ENCODE measurements around the gene PUS7L. TPM values are rescaled to one million over a fixed set of nuclear protein-coding genes. Genes with fewer than 3 reads are reported as not detected.

Gene PUS7L
- 5.5 and 7.6 TPM in 2 replicates for total RNA-seq
- long read RNA-seq, partial matches to known transcripts = 10 of 16 reads
- long read RNA-seq, other reads (novel, unspliced or antisense) = 3 of 16 reads

DNA sequence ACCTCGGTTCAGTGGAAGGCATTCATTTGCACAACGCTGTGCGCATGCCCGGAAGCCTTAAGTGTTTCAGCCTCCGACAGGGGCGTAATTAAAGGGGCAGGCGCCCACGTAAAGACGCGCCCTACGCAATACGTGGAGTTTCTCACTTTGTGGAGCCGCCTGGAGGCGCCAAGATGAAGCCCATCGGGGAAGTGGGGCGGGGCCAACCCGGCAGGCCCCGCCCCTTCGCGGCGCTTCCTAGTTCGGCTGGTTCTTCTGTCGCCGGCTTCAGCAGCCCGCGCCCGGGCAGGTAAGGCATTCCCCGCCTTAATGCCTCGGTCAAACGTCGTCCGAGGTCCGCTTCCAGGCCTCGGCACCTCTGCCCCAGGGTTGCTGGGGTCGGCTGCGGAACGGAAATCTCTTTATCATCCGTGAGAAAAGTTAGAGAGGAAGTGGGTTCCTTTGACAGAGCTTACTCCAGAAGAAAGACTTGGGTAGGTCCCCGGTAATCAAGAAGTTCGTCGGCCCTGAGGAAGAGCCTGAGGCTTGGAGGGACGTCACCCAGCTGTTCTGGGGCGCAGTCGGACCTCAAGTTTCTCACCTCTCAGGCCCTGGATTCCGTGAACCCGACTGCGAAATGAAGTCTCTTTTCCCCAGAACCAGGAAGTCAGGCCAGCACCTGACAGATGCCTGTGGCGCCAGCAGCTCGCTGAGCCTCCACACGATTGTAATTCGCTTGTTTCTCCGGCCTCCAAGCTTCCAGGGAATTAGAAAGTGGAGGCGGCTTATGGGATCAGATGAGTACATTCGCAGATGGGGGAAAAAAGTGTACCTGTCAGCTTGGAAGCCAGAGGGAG lies at the start of gene PUS7L, which contains the start of gene IRAK4:
PUS7L (minus strand) TSS at position 63 of the 836 bp plus-strand sequence. CDS start 3,545 bp downstream, outside the sequence.
IRAK4 (plus strand) TSS at position 224 of the 836 bp plus-strand sequence. CDS start 9,161 bp downstream, outside the sequence.
- H3K27me3 Mint-ChIP-seq (ENCODE audit: unreplicated experiment) = peaks cover 3% of the 10 kb centered on the region
- peak within 1 kb of the TSS; percentile 85 for H3K4me3 Mint-ChIP-seq (ENCODE audit: unreplicated experiment)
- no peaks in the 10 kb centered on the region for H3K9me3 Mint-ChIP-seq (ENCODE audit: unreplicated experiment)
- peak; percentile 93 for DNase-seq (ENCODE audit: extremely low spot score, unreplicated experiment)
- H3K27ac Mint-ChIP-seq (ENCODE audit: unreplicated experiment) = peak within 1 kb of the TSS; percentile 93
- H3K36me3 Mint-ChIP-seq (ENCODE audit: unreplicated experiment) = peaks cover 9% of the 10 kb centered on the region
- H3K4me1 Mint-ChIP-seq (ENCODE audit: unreplicated experiment) = peaks cover 15% of the 10 kb centered on the region
- TF ChIP-seq, protein P1, sequence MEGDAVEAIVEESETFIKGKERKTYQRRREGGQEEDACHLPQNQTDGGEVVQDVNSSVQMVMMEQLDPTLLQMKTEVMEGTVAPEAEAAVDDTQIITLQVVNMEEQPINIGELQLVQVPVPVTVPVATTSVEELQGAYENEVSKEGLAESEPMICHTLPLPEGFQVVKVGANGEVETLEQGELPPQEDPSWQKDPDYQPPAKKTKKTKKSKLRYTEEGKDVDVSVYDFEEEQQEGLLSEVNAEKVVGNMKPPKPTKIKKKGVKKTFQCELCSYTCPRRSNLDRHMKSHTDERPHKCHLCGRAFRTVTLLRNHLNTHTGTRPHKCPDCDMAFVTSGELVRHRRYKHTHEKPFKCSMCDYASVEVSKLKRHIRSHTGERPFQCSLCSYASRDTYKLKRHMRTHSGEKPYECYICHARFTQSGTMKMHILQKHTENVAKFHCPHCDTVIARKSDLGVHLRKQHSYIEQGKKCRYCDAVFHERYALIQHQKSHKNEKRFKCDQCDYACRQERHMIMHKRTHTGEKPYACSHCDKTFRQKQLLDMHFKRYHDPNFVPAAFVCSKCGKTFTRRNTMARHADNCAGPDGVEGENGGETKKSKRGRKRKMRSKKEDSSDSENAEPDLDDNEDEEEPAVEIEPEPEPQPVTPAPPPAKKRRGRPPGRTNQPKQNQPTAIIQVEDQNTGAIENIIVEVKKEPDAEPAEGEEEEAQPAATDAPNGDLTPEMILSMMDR (IDR thresholded peaks at IDR 0.05) = peak; percentile 40

DNA sequence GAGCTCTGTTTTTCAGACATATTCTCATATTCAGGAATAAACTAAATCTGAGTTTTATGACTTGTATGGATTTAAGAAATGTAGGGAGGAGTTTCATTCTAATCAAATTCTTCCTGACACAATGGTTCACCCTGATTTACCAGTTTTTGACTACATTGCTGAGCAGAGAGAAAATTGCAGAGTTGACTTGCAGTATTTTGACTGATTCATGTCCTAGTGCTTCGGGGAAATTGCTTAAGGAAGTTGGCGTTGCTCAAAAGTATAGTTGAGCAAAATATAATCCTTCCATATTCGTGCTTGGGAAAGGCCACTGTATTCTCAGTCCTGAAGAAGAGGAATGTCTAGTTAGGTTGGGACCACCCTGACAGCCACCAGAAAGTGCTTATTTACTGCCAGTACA lies 48.8 kb upstream of the PUS7L start:
- H3K27me3 Mint-ChIP-seq (ENCODE audit: unreplicated experiment) = peaks cover 12% of the 10 kb centered on the region

DNA sequence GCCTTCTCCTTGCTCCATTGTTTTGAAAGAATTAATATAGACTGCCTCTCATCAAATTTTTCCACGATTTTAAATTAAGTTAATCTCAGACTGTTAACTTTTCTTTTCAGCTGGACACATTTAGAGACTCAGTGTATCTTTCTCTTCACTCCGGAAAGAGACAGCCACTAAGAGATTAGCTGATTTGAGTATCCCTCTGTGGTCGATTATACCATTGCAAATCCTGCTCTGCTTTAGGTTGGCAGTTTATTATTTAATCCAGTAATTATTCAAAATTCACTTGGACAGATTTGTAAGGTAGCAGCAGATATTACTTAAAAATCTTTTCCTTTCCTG lies 48.1 kb upstream of the PUS7L start:
- peak overlapping the region; percentile 100 for H3K27ac Mint-ChIP-seq (ENCODE audit: unreplicated experiment)
- H3K9me3 Mint-ChIP-seq (ENCODE audit: unreplicated experiment) = no peaks in the 10 kb centered on the region
- H3K36me3 Mint-ChIP-seq (ENCODE audit: unreplicated experiment) = peaks cover 4% of the 10 kb centered on the region
- peaks cover 10% of the 10 kb centered on the region for H3K27me3 Mint-ChIP-seq (ENCODE audit: unreplicated experiment)
- DNase-seq (ENCODE audit: extremely low spot score, unreplicated experiment) = no peak
- TF ChIP-seq, protein P1 (IDR thresholded peaks at IDR 0.05) = no peak
- peak overlapping the region; percentile 100 for H3K4me3 Mint-ChIP-seq (ENCODE audit: unreplicated experiment)
- peaks cover 27% of the 10 kb centered on the region for H3K4me1 Mint-ChIP-seq (ENCODE audit: unreplicated experiment)

More for the DNA sequence above, 48.8 kb upstream of the PUS7L start:
- no peak for DNase-seq (ENCODE audit: extremely low spot score, unreplicated experiment)
- TF ChIP-seq, protein P1 (IDR thresholded peaks at IDR 0.05) = no peak
- H3K4me3 Mint-ChIP-seq (ENCODE audit: unreplicated experiment) = peak overlapping the region; percentile 100
- no peak overlapping the region for H3K27ac Mint-ChIP-seq (ENCODE audit: unreplicated experiment)
- H3K4me1 Mint-ChIP-seq (ENCODE audit: unreplicated experiment) = peaks cover 27% of the 10 kb centered on the region
- peaks cover 4% of the 10 kb centered on the region for H3K36me3 Mint-ChIP-seq (ENCODE audit: unreplicated experiment)
- no peaks in the 10 kb centered on the region for H3K9me3 Mint-ChIP-seq (ENCODE audit: unreplicated experiment)

DNA sequence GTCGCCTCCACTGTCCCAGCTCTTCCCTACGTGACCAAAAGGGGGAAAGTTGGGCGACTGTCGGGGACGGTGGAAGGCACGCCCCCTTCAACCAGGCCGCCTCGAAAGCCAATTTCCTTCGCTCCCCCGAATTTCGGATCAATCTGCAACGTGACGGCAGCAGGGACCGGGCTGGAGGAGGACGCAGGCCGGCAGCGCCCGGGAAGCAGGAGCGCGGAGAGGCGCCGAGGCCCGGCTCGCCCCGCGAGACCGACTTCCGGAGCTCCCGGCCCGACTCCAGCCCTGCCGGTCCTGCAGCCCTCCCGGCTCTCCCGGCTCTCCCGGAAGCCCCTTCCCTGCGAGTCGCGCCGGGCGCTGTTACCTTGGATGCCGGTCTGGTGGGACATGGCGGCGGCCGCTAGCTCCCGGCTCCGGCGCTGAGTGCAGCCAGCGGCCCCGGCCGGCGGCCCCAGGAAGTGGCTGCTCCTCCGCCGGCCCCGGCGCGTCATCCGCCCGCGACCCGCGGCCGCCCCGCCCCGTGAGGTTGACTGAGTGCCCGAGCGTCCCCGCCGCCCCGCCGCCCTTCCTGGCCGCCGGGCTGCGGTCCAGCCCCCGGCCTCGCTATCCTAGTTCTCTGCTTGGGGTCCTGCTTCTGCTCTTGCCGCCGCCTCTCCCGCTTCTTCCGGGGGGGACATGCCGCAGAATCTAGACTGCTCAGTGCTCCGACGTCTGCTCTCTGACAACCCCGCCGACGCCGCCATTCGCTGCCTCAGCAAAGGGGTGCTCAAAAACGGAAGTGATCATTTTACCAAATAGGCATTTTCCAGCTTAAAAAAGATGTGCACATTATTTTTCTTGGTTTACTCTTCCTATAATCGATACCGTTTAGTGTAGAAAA lies 47.5 kb upstream of the PUS7L start, which contains the start of gene TWF1:
TWF1 (minus strand) TSS at position 458 of the 877 bp plus-strand sequence; CDS start at position 386, 72 bp downstream.
- H3K4me1 Mint-ChIP-seq (ENCODE audit: unreplicated experiment) = peaks cover 27% of the 10 kb centered on the region
- peak within 1 kb of the TSS; percentile 100 for H3K4me3 Mint-ChIP-seq (ENCODE audit: unreplicated experiment)
- TF ChIP-seq, protein P1 (IDR thresholded peaks at IDR 0.05) = peak; percentile 37
- H3K27me3 Mint-ChIP-seq (ENCODE audit: unreplicated experiment) = peaks cover 6% of the 10 kb centered on the region
- H3K27ac Mint-ChIP-seq (ENCODE audit: unreplicated experiment) = peak within 1 kb of the TSS; percentile 100
- DNase-seq (ENCODE audit: extremely low spot score, unreplicated experiment) = peak; percentile 97
- H3K36me3 Mint-ChIP-seq (ENCODE audit: unreplicated experiment) = peaks cover 6% of the 10 kb centered on the region
- H3K9me3 Mint-ChIP-seq (ENCODE audit: unreplicated experiment) = no peaks in the 10 kb centered on the region
